Measurements from ENCODE around the gene TMEM150A.

The TMEM150A gene

GRCh38 chr2:85578243-85579180, 24.0 kb downstream of the TMEM150A start:
- TF ChIP-seq CTCF (IDR thresholded peaks at IDR 0.05; ENCODE audit: control extremely low read depth, extremely low read depth, low read depth, missing control alignments): no peak
- DNase-seq (ENCODE audit: extremely low spot score): peak; percentile 52
- CTCF ChIA-PET: interaction anchor here (0.9 to 2.6 kb wide), 8 partner anchors 9 to 157 kb away, joined by 3 to 9 read pairs (median 4); no protein-coding TSS in a partner anchor
- POLR2A ChIA-PET: interaction anchor here (1.1 to 1.3 kb wide), 2 partner anchors 39 kb away, joined by 8 to 12 read pairs; partner anchors contain the start of gene MAT2A

GRCh38 chr2:85577386-85578242, 24.9 kb downstream of the TMEM150A start, which contains the start of gene VAMP8:
VAMP8 (plus strand) TSS chr2:85577586; CDS start chr2:85577647, 61 bp downstream.
- DNase-seq (ENCODE audit: extremely low spot score): peak; percentile 80
- CTCF ChIA-PET: interaction anchor here (0.9 to 2.6 kb wide), 9 partner anchors 10 to 156 kb away, joined by 3 to 9 read pairs (median 4); no protein-coding TSS in a partner anchor
- TF ChIP-seq CTCF (IDR thresholded peaks at IDR 0.05; ENCODE audit: control extremely low read depth, extremely low read depth, low read depth, missing control alignments): no peak
- POLR2A ChIA-PET: interaction anchor here (0.8 to 1.1 kb wide), 2 partner anchors 23 to 38 kb away, joined by 3 to 12 read pairs; partner anchors contain the start of gene MAT2A

- no peak for DNase-seq (ENCODE audit: extremely low spot score)
- POLR2A ChIA-PET: interaction anchor here (0.8 kb wide), 1 partner anchor 23 kb away, joined by 3 read pairs; no protein-coding TSS in a partner anchor
- CTCF ChIA-PET: interaction anchor here (1.1 to 2.6 kb wide), 3 partner anchors 11 to 52 kb away, joined by 3 to 9 read pairs (median 3); no protein-coding TSS in a partner anchor
- TF ChIP-seq CTCF (IDR thresholded peaks at IDR 0.05; ENCODE audit: control extremely low read depth, extremely low read depth, low read depth, missing control alignments): no peak
These were observed 25.5 kb downstream of the TMEM150A start for GRCh38 chr2:85577063-85577385.

GRCh38 chr2:85575739-85576138, 26.8 kb downstream of the TMEM150A start:
- ChIA-PET CTCF (interaction anchor here (2.6 kb wide), 1 partner anchor 10 kb away, joined by 9 read pairs; no protein-coding TSS in a partner anchor), POLR2A (interaction anchor here (0.6 kb wide), 2 partner anchors 19 to 22 kb away, joined by 3 read pairs; no protein-coding TSS in a partner anchor)
- no peak for DNase-seq (ENCODE audit: extremely low spot score)
- no peak for TF ChIP-seq CTCF (IDR thresholded peaks at IDR 0.05; ENCODE audit: control extremely low read depth, extremely low read depth, low read depth, missing control alignments)

- DNase-seq (ENCODE audit: extremely low spot score): no peak
- ChIA-PET POLR2A (interaction anchor here (1.4 kb wide), 1 partner anchor 28 kb away, joined by 3 read pairs; no protein-coding TSS in a partner anchor), CTCF (interaction anchor here (1.4 to 2.9 kb wide), 3 partner anchors 11 to 21 kb away, joined by 5 to 9 read pairs (median 6); partner anchors contain the start of gene VAMP8)
- no peak for TF ChIP-seq CTCF (IDR thresholded peaks at IDR 0.05; ENCODE audit: control extremely low read depth, extremely low read depth, low read depth, missing control alignments)
These were observed 36.2 kb downstream of the TMEM150A start for GRCh38 chr2:85566265-85566664.
